ENCODE data around the gene RSPH3. TPM values are rescaled to one million over a fixed set of nuclear protein-coding genes. Genes with fewer than 3 reads are reported as not detected.
"Not testable (repeated sequence)": the region's sequence is repeated elsewhere in the genome, so short reads cannot be mapped to it uniquely, and the experiment has no call there.

The RSPH3 gene
- polyA plus RNA-seq, 1 of the 3 experiments (the other 2 are of a cell fraction), result 2.1 TPM

- TF ChIP-seq ZBTB33 (IDR thresholded peaks at IDR 0.05; ENCODE audit: borderline replicate concordance, low read depth), result no peak
- TF ChIP-seq GABPA (IDR thresholded peaks at IDR 0.05; ENCODE audit: low read depth), result no peak
- TF ChIP-seq CHD2 (IDR thresholded peaks at IDR 0.05; ENCODE audit: low read length, partially characterized antibody), result no peak
These were observed 31.8 kb upstream of the RSPH3 start (continued) for GRCh38 chr6:159031846-159032245.

GRCh38 chr6:159030168-159030567 is 30.2 kb upstream of the RSPH3 start:
- Histone ChIP-seq H3K4me3 (ENCODE audit: low read depth in 2 of 2, low read length in 1 of 2) (no peak overlapping the region), H3K9me3 (no peaks in the 10 kb centered on the region), H3K27me3 (ENCODE audit: insufficient read depth) (no peaks in the 10 kb centered on the region; the same call in 1 of the 2 replicates), H3F3A (replicated peaks; ENCODE audit: insufficient read depth) (no peaks in the 10 kb centered on the region), H3K4me2 (no peak overlapping the region), H3K36me3 (replicated peaks in 1 of 2; ENCODE audit: control insufficient read depth in 1 of 2, insufficient read depth in 2 of 2, low read length in 1 of 2) (no peaks in the 10 kb centered on the region), H3K4me1 (ENCODE audit: control insufficient read depth in 1 of 2, insufficient read depth in 2 of 2, low read depth in 1 of 2, low read length in 1 of 2) (no peaks in the 10 kb centered on the region), H3K27ac (ENCODE audit: low read depth in 2 of 2, low read length in 1 of 2) (no peak overlapping the region), H3K9ac (no peak overlapping the region), H4K20me1 (ENCODE audit: insufficient read depth) (no peaks in the 10 kb centered on the region), H3K9me2 (0 out of 2 replicates have a peak, but pooled peaks cover 2% of the 10 kb centered on the region), H2AFZ (ENCODE audit: low read depth) (no peak overlapping the region), H3K79me2 (ENCODE audit: insufficient read depth) (no peaks in the 10 kb centered on the region)
- WGBS (ENCODE audit: low lambda C conversion rate), result 56% methylated on average over 2 of the region's 2 CpGs
- DNase-seq, result no peak
- no peak for TF ChIP-seq USF2 (IDR thresholded peaks at IDR 0.05; ENCODE audit: borderline replicate concordance, low read depth, low read length)
- TF ChIP-seq USF1 (IDR thresholded peaks at IDR 0.05; ENCODE audit: borderline replicate concordance, low read depth), result no peak
- TF ChIP-seq SMC3 (IDR thresholded peaks at IDR 0.05; ENCODE audit: low read depth, low read length), result no peak
- no peak for TF ChIP-seq ZBTB33 (IDR thresholded peaks at IDR 0.05; ENCODE audit: borderline replicate concordance, low read depth)
- no peak for TF ChIP-seq CHD2 (IDR thresholded peaks at IDR 0.05; ENCODE audit: low read length, partially characterized antibody)
- no peak for TF ChIP-seq NFIC (IDR thresholded peaks at IDR 0.05; ENCODE audit: borderline replicate concordance)
- no peak for TF ChIP-seq CTCF (IDR thresholded peaks at IDR 0.05)
- TF ChIP-seq SIN3A (IDR thresholded peaks at IDR 0.05; ENCODE audit: borderline replicate concordance, low read depth, low read length), result no peak
- TF ChIP-seq FOXJ3 (CRISPR knock-in tag; IDR thresholded peaks at IDR 0.05), result no peak
- no peak for TF ChIP-seq RXRA (IDR thresholded peaks at IDR 0.05; ENCODE audit: borderline replicate concordance, low read depth)
- no peak for TF ChIP-seq IRF3 (IDR thresholded peaks at IDR 0.05; ENCODE audit: low read depth, low read length)
- TF ChIP-seq TCF12 (IDR thresholded peaks at IDR 0.05), result no peak
- no peak for TF ChIP-seq MXI1 (IDR thresholded peaks at IDR 0.05; ENCODE audit: low read depth, low read length)
- TF ChIP-seq RAD21 (IDR thresholded peaks at IDR 0.05; ENCODE audit: low read length), result no peak
- TF ChIP-seq EZH2phosphoT487 (IDR thresholded peaks at IDR 0.05; ENCODE audit: borderline replicate concordance, low read depth), result no peak
- no peak for TF ChIP-seq FOSL2 (IDR thresholded peaks at IDR 0.05; ENCODE audit: borderline replicate concordance, low read depth)
- ChIA-PET POLR2A (no interaction called here), CTCF (interaction anchor here (1.1 to 1.2 kb wide), 2 partner anchors 11 to 12 kb away, joined by 4 to 5 read pairs; no protein-coding TSS in a partner anchor)

GRCh38 chr6:159025224-159025623 is 25.2 kb upstream of the RSPH3 start:
- POLR2A ChIA-PET; H3K4me2 ChIP-seq; H3K4me3 ChIP-seq (ENCODE audit: low read depth in 2 of 2, low read length in 1 of 2); H3K79me2 ChIP-seq (ENCODE audit: insufficient read depth); H3K27me3 ChIP-seq (ENCODE audit: insufficient read depth); H3K9me3 ChIP-seq; H3F3A ChIP-seq (replicated peaks; ENCODE audit: insufficient read depth); H2AFZ ChIP-seq (ENCODE audit: low read depth); H4K20me1 ChIP-seq (ENCODE audit: insufficient read depth); DNase-seq; H3K9ac ChIP-seq; H3K4me1 ChIP-seq (ENCODE audit: control insufficient read depth in 1 of 2, insufficient read depth in 2 of 2, low read depth in 1 of 2, low read length in 1 of 2); H3K27ac ChIP-seq (ENCODE audit: low read depth in 2 of 2, low read length in 1 of 2); H3K9me2 ChIP-seq; H3K36me3 ChIP-seq (replicated peaks in 1 of 2; ENCODE audit: control insufficient read depth in 1 of 2, insufficient read depth in 2 of 2, low read length in 1 of 2): not testable (repeated sequence)
- WGBS (ENCODE audit: low lambda C conversion rate), result 19% methylated on average over 1 of the region's 1 CpG
- CTCF ChIA-PET, result interaction anchor here (1.3 to 1.8 kb wide), 3 partner anchors 17 to 110 kb away, joined by 3 to 5 read pairs (median 4); no protein-coding TSS in a partner anchor

Data from SK-N-SH (cell line).